ENCODE measurements around the gene YAP1.
"Not testable (repeated sequence)": the region's sequence is repeated elsewhere in the genome, so short reads cannot be mapped to it uniquely, and the experiment has no call there.

YAP1 gene

DNA sequence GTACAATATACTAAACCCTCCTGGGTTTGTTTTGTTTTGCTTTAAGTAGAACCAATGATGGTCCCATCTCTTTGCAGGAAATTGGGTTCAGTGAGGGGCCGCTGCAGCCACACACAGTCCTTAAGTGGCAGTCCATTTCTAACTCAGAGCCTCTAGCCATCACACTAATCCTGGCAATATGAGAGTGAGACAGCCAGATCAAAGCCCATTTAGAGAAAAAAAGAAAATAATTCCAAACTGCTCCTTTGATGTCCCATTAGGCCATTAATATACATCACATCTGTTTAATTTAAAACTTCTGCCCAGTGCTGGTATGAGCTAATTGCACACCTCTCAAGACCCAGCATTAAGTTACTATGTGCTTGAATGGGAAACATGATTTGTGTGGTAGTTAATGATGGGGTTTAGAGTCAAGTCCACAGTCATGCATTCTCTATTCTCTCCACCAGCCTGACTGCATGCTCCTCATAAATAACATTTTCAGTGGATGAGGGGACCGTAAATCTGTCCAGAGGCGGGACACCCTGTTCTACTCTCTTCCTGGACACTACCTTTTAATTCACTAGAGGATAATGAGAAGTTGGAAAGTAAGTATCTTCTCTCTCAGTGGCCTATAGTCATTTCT is 153.2 kb downstream of the YAP1 start:
- CTCF ChIA-PET = interaction anchor here (0.6 to 1.4 kb wide), 2 partner anchors 10 to 744 kb away, joined by 3 read pairs; no protein-coding TSS in a partner anchor
- TF ChIP-seq ZNF302 (tag by site-specific recombination; IDR thresholded peaks at IDR 0.05; ENCODE audit: low read depth) (no peak), TCF7L2 (IDR thresholded peaks at IDR 0.05; ENCODE audit: borderline replicate concordance, low read depth, low read length) (0 out of 2 replicates have a peak, but pooled peaks have one; percentile 29), SP7 (tag by site-specific recombination; IDR thresholded peaks at IDR 0.05) (peak; percentile 98)
- TF ChIP-seq, protein P1, sequence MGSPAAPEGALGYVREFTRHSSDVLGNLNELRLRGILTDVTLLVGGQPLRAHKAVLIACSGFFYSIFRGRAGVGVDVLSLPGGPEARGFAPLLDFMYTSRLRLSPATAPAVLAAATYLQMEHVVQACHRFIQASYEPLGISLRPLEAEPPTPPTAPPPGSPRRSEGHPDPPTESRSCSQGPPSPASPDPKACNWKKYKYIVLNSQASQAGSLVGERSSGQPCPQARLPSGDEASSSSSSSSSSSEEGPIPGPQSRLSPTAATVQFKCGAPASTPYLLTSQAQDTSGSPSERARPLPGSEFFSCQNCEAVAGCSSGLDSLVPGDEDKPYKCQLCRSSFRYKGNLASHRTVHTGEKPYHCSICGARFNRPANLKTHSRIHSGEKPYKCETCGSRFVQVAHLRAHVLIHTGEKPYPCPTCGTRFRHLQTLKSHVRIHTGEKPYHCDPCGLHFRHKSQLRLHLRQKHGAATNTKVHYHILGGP (tag by site-specific recombination; IDR thresholded peaks at IDR 0.05) = no peak
- POLR2A ChIA-PET = no interaction called here
- Histone ChIP-seq H3K4me3 (ENCODE audit: low read depth, low read length) (no peak overlapping the region), H3K4me1 (ENCODE audit: control insufficient read depth, insufficient read depth, low read length) (no peaks in the 10 kb centered on the region), H3K36me3 (ENCODE audit: control insufficient read depth in 2 of 2, insufficient read depth in 1 of 2, low read length in 2 of 2) (no peaks in the 10 kb centered on the region), H3K27ac (ENCODE audit: extremely low read depth, low read depth, low read length) (no peak overlapping the region), H3K9me3 (ENCODE audit: control insufficient read depth, insufficient read depth, low read depth, low read length) (no peaks in the 10 kb centered on the region)

DNA sequence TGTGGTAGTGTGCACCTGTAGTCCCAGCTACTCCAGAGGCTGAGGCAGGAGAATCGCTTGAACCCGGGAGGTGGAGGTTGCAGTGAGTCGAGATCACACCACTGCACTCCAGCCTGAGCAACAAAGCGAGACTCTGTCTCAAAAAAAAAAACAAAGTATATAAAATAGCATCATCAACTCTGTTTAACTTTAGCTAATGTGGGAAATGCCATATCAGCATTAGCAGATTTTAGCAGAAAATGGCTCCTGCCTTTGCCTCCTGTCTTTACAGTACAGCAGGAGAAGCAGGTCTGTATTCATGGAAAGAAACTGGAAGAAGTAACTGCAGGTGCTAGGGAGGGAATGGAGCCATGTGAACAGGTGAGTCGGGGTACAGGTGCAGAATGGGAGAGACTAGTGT is 154.5 kb downstream of the YAP1 start:
- H3K9me3 ChIP-seq (ENCODE audit: control insufficient read depth, insufficient read depth, low read depth, low read length); H3K4me1 ChIP-seq (ENCODE audit: control insufficient read depth, insufficient read depth, low read length); H3K27ac ChIP-seq (ENCODE audit: extremely low read depth, low read depth, low read length); H3K36me3 ChIP-seq (ENCODE audit: control insufficient read depth in 2 of 2, insufficient read depth in 1 of 2, low read length in 2 of 2); H3K4me3 ChIP-seq (ENCODE audit: low read depth, low read length); CTCF ChIA-PET: not testable (repeated sequence)
- POLR2A ChIA-PET = interaction anchor here (0.6 kb wide), 1 partner anchor 177 kb away, joined by 3 read pairs; no protein-coding TSS in a partner anchor

DNA sequence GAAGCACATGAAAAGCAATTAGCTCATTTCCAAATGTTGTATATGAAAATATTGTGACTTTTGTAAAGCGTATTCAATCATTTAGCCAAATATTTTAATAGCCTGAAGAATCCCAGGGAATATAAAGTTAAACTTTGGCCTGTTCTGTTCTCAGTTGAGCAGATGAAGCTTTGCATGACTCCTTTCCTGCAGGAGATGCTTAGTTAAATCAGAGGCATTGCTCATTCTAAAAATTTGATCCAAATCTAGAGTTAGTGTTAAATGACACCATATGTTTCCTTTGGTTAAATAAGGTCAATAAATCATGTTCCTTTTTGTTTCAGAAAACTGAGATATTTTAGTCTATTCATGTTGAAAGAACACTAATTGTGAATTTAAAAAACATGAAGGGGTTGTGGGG is 155.9 kb downstream of the YAP1 start:
- POLR2A ChIA-PET = no interaction called here
- Histone ChIP-seq H3K9me3 (ENCODE audit: control insufficient read depth, insufficient read depth, low read depth, low read length) (no peaks in the 10 kb centered on the region), H3K27ac (ENCODE audit: extremely low read depth, low read depth, low read length) (no peak overlapping the region), H3K4me3 (ENCODE audit: low read depth, low read length) (no peak overlapping the region), H3K4me1 (ENCODE audit: control insufficient read depth, insufficient read depth, low read length) (no peaks in the 10 kb centered on the region), H3K36me3 (ENCODE audit: control insufficient read depth in 2 of 2, insufficient read depth in 1 of 2, low read length in 2 of 2) (no peaks in the 10 kb centered on the region)
- TF ChIP-seq, protein P2, sequence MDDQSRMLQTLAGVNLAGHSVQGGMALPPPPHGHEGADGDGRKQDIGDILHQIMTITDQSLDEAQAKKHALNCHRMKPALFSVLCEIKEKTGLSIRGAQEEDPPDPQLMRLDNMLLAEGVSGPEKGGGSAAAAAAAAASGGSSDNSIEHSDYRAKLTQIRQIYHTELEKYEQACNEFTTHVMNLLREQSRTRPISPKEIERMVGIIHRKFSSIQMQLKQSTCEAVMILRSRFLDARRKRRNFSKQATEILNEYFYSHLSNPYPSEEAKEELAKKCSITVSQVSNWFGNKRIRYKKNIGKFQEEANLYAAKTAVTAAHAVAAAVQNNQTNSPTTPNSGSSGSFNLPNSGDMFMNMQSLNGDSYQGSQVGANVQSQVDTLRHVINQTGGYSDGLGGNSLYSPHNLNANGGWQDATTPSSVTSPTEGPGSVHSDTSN (CRISPR knock-in tag; IDR thresholded peaks at IDR 0.05) = no peak
- no peak for TF ChIP-seq ZNF23 (tag by site-specific recombination; IDR thresholded peaks at IDR 0.05; ENCODE audit: borderline replicate concordance)
- no peak for TF ChIP-seq EGR2 (tag by site-specific recombination; IDR thresholded peaks at IDR 0.05; ENCODE audit: low read depth)
- no peak for TF ChIP-seq ZNF514 (tag by site-specific recombination; IDR thresholded peaks at IDR 0.05)
- TF ChIP-seq, protein P3, sequence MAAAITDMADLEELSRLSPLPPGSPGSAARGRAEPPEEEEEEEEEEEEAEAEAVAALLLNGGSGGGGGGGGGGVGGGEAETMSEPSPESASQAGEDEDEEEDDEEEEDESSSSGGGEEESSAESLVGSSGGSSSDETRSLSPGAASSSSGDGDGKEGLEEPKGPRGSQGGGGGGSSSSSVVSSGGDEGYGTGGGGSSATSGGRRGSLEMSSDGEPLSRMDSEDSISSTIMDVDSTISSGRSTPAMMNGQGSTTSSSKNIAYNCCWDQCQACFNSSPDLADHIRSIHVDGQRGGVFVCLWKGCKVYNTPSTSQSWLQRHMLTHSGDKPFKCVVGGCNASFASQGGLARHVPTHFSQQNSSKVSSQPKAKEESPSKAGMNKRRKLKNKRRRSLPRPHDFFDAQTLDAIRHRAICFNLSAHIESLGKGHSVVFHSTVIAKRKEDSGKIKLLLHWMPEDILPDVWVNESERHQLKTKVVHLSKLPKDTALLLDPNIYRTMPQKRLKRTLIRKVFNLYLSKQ (tag by site-specific recombination; IDR thresholded peaks at IDR 0.05; ENCODE audit: borderline replicate concordance) = no peak
- TF ChIP-seq ZEB2 (tag by site-specific recombination; IDR thresholded peaks at IDR 0.05) = no peak
- no peak for TF ChIP-seq ZBTB8A (tag by site-specific recombination; IDR thresholded peaks at IDR 0.05)
- TF ChIP-seq, protein P4, sequence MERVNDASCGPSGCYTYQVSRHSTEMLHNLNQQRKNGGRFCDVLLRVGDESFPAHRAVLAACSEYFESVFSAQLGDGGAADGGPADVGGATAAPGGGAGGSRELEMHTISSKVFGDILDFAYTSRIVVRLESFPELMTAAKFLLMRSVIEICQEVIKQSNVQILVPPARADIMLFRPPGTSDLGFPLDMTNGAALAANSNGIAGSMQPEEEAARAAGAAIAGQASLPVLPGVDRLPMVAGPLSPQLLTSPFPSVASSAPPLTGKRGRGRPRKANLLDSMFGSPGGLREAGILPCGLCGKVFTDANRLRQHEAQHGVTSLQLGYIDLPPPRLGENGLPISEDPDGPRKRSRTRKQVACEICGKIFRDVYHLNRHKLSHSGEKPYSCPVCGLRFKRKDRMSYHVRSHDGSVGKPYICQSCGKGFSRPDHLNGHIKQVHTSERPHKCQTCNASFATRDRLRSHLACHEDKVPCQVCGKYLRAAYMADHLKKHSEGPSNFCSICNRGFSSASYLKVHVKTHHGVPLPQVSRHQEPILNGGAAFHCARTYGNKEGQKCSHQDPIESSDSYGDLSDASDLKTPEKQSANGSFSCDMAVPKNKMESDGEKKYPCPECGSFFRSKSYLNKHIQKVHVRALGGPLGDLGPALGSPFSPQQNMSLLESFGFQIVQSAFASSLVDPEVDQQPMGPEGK (tag by site-specific recombination; IDR thresholded peaks at IDR 0.05) = no peak
- no peak for TF ChIP-seq ZNF433 (tag by site-specific recombination; IDR thresholded peaks at IDR 0.05; ENCODE audit: low read depth)
- TF ChIP-seq ZBTB17 (tag by site-specific recombination; IDR thresholded peaks at IDR 0.05) = no peak
- no peak for TF ChIP-seq KLF8 (tag by site-specific recombination; IDR thresholded peaks at IDR 0.05)
- TF ChIP-seq ZNF37A (tag by site-specific recombination; IDR thresholded peaks at IDR 0.05) = no peak
- no peak for TF ChIP-seq SALL2 (tag by site-specific recombination; IDR thresholded peaks at IDR 0.05; ENCODE audit: borderline replicate concordance)
- TF ChIP-seq, protein P5, sequence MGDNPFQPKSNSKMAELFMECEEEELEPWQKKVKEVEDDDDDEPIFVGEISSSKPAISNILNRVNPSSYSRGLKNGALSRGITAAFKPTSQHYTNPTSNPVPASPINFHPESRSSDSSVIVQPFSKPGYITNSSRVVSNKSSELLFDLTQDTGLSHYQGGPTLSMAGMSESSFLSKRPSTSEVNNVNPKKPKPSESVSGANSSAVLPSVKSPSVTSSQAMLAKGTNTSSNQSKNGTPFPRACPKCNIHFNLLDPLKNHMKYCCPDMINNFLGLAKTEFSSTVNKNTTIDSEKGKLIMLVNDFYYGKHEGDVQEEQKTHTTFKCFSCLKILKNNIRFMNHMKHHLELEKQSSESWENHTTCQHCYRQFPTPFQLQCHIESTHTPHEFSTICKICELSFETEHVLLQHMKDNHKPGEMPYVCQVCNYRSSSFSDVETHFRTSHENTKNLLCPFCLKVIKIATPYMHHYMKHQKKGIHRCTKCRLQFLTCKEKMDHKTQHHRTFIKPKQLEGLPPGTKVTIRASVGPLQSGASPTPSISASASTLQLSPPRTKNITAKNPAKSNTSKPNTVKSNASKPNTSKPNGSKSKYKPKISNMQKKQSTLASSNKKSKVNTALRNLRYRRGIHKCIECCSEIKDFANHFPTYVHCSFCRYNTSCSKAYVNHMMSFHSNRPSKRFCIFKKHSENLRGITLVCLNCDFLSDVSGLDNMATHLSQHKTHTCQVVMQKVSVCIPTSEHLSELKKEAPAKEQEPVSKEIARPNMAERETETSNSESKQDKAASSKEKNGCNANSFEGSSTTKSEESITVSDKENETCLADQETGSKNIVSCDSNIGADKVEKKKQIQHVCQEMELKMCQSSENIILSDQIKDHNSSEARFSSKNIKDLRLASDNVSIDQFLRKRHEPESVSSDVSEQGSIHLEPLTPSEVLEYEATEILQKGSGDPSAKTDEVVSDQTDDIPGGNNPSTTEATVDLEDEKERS (tag by site-specific recombination; IDR thresholded peaks at IDR 0.05) = no peak
- TF ChIP-seq ZNF629 (tag by site-specific recombination; IDR thresholded peaks at IDR 0.05) = no peak
- TF ChIP-seq PRDM1 (tag by site-specific recombination; IDR thresholded peaks at IDR 0.05) = no peak
- no peak for TF ChIP-seq ZNF133 (tag by site-specific recombination; IDR thresholded peaks at IDR 0.05)
- TF ChIP-seq ZNF10 (tag by site-specific recombination; IDR thresholded peaks at IDR 0.05) = no peak
- no peak for TF ChIP-seq ZNF416 (tag by site-specific recombination; IDR thresholded peaks at IDR 0.05)
- CTCF ChIA-PET = interaction anchor here (0.6 to 1.2 kb wide), 2 partner anchors 13 to 403 kb away, joined by 3 to 5 read pairs; no protein-coding TSS in a partner anchor

Data from HEK293 (cell line).